PC-3 (cell line): Measurements from ENCODE around the gene MAPRE3. TPM values are rescaled to one million over a fixed set of nuclear protein-coding genes. Genes with fewer than 3 reads are reported as not detected.

ENCODE experiments used
- ATAC-seq: fragments of 200-7000 bp; cut with Tn5 transposase; 2 replicates; pipeline ENCODE4 v1.9.1; 2020; ENCODE audit warnings: mild to moderate bottlenecking, moderate library complexity
- BruUV-seq: library from RNA; stranded (reverse); fragments of 400-500 nt; replicated peaks from 2 replicates; lab custom pipeline; 2021; lab: Mats Ljungman, UMichigan
- CTCF ChIA-PET: fragments of 300-600 bp; sonication (Branson Sonifier 250); formaldehyde crosslinking; loops from one replicate; lab custom pipeline; 2022; ENCODE audit warnings: antibody characterized with exemption; lab: Charles Lee
- POLR2A ChIA-PET: fragments of 300-600 bp; sonication (Branson Sonifier 250); formaldehyde crosslinking; loops from one replicate; lab custom pipeline; 2022; ENCODE audit warnings: antibody characterized with exemption; ENCODE audit not compliant: unreplicated experiment; lab: Charles Lee
- DNase-seq: peaks from one replicate; pipeline ENCODE4 v3.0.0-alpha.2; 2015
- H2AFZ ChIP-seq: fragments of 300-600 bp; sonication (generic); 2 replicates; pipeline ENCODE4 v1.6.0; 2016; ENCODE audit warnings: antibody characterized with exemption, low read length
- H3F3A ChIP-seq: fragments of 300-600 bp; sonication (generic); one replicate; pipeline ENCODE4 v1.6.0; 2017; ENCODE audit warnings: antibody characterized with exemption, low read length, control low read depth, mild to moderate bottlenecking; ENCODE audit not compliant: unreplicated experiment
- H3K27ac ChIP-seq: fragments of 300-600 bp; sonication (generic); 2 replicates; pipeline ENCODE4 v1.5.1; 2016; ENCODE audit warnings: mild to moderate bottlenecking, low read length
- H3K27me3 ChIP-seq: fragments of 300-600 bp; sonication (generic); 2 replicates; pipeline ENCODE4 v1.6.1; 2016; ENCODE audit warnings: low read length, mixed read lengths
- H3K36me3 ChIP-seq: fragments of 300-600 bp; sonication (generic); 2 replicates; pipeline ENCODE4 v1.6.1; 2016; ENCODE audit warnings: low read depth, mixed run types, low read length, mixed read lengths
- H3K4me1 ChIP-seq: fragments of 300-600 bp; sonication (generic); 2 replicates; pipeline ENCODE4 v1.5.1; 2016; ENCODE audit warnings: low read length; ENCODE audit not compliant: insufficient read depth
- H3K4me2 ChIP-seq: fragments of 300-600 bp; sonication (generic); 2 replicates; pipeline ENCODE4 v1.6.0; 2016; ENCODE audit warnings: low read length
- H3K4me3 ChIP-seq: fragments of 300-600 bp; sonication (generic); 2 replicates; pipeline ENCODE4 v1.5.1; 2016; ENCODE audit warnings: mild to moderate bottlenecking, low read length, mixed read lengths
- H3K79me2 ChIP-seq: fragments of 300-600 bp; sonication (generic); 2 replicates; pipeline ENCODE4 v1.6.1; 2017; ENCODE audit warnings: low read length, mixed read lengths
- H3K9ac ChIP-seq: fragments of 300-600 bp; sonication (generic); 2 replicates; pipeline ENCODE4 v1.6.0; 2016; ENCODE audit warnings: mild to moderate bottlenecking, low read length
- H3K9me2 ChIP-seq: fragments of 300-600 bp; sonication (generic); replicated peaks from 2 replicates; pipeline ENCODE4 v1.6.1; 2016; ENCODE audit warnings: mixed run types, low read length, mixed read lengths
- H3K9me3 ChIP-seq: fragments of 300-600 bp; sonication (generic); 2 replicates; pipeline ENCODE4 v1.6.1; 2016; ENCODE audit warnings: low read length, mixed read lengths
- H4K20me1 ChIP-seq: fragments of 300-600 bp; sonication (generic); 2 replicates; pipeline ENCODE4 v1.6.1; 2016; ENCODE audit warnings: low read length, mixed read lengths
- EZH2 ChIP-seq: fragments of 300-600 bp; sonication (generic); IDR thresholded peaks from one replicate; pipeline ENCODE4 v1.6.1; 2017; ENCODE audit warnings: antibody characterized with exemption, mild to moderate bottlenecking, low read length; ENCODE audit not compliant: unreplicated experiment
- EZH2phosphoT487 ChIP-seq: fragments of 300-600 bp; sonication (generic); IDR thresholded peaks from 2 replicates; pipeline ENCODE4 v1.6.1; 2018; ENCODE audit warnings: mild to moderate bottlenecking, antibody characterized with exemption, low read length, borderline replicate concordance
- intact Hi-C: fragments of 100-400 bp; cut with micrococcal nuclease; formaldehyde crosslinking; loops from 2 replicates; pipeline ENCODE4 v1.9.0; 2023
- total RNA-seq: library from RNA; depleted of rRNA; stranded (reverse); fragments of >200 nt; gene quantifications from 2 replicates; pipeline ENCODE4 v1.2.3, GENCODE V29; 2014
- TF ChIP-seq, protein P1 (sequence below): fragments of 300-600 bp; sonication (generic); conservative IDR thresholded peaks from 2 replicates; pipeline ENCODE4 v1.5.1; 2017; ENCODE audit warnings: antibody characterized with exemption, low read depth, mild to moderate bottlenecking, low read length

The MAPRE3 gene
- total RNA-seq, 1 experiment from 2014 or later, result 11.9 TPM

DNA sequence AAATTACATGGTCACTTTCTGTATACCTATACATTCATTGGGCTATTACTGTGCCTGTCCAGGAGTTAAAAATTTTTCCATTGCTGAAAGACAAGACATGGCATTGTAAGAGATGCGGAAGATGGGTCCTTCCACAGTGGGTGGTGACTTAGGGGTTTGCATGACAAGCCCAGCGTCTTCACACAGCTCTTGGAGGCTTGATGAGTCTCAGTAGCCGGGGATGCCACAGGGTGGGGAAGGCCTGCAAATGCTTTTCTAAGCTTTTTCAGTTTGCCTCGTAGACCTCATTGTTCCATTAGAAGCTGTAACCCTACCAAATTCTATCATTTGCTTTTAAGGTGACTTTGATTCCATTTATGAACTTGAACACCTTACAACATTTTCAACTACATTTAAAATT is 18.1 kb upstream of the MAPRE3 start:
- Histone ChIP-seq H3K4me3 (no peak overlapping the region), H3K9me3 (no peaks in the 10 kb centered on the region), H2AFZ (no peak overlapping the region), H3K9ac (no peak overlapping the region), H3K27me3 (peaks cover 48% of the 10 kb centered on the region), H3K27ac (no peak overlapping the region), H4K20me1 (no peaks in the 10 kb centered on the region), H3K36me3 (no peaks in the 10 kb centered on the region), H3K9me2 (no peaks in the 10 kb centered on the region), H3K4me2 (no peak overlapping the region), H3F3A (no peaks in the 10 kb centered on the region), H3K4me1 (peaks cover 4% of the 10 kb centered on the region; the same call in 1 of the 2 replicates), H3K79me2 (no peaks in the 10 kb centered on the region)
- ChIA-PET POLR2A (no interaction called here), CTCF (no interaction called here)
- TF ChIP-seq, protein P1, sequence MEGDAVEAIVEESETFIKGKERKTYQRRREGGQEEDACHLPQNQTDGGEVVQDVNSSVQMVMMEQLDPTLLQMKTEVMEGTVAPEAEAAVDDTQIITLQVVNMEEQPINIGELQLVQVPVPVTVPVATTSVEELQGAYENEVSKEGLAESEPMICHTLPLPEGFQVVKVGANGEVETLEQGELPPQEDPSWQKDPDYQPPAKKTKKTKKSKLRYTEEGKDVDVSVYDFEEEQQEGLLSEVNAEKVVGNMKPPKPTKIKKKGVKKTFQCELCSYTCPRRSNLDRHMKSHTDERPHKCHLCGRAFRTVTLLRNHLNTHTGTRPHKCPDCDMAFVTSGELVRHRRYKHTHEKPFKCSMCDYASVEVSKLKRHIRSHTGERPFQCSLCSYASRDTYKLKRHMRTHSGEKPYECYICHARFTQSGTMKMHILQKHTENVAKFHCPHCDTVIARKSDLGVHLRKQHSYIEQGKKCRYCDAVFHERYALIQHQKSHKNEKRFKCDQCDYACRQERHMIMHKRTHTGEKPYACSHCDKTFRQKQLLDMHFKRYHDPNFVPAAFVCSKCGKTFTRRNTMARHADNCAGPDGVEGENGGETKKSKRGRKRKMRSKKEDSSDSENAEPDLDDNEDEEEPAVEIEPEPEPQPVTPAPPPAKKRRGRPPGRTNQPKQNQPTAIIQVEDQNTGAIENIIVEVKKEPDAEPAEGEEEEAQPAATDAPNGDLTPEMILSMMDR, result no peak
- TF ChIP-seq EZH2 (no peak), EZH2phosphoT487 (no peak)
- no peak for ATAC-seq
- intact Hi-C loops, result no loop called here
- no TSS peak for BruUV-seq
- no peak for DNase-seq

DNA sequence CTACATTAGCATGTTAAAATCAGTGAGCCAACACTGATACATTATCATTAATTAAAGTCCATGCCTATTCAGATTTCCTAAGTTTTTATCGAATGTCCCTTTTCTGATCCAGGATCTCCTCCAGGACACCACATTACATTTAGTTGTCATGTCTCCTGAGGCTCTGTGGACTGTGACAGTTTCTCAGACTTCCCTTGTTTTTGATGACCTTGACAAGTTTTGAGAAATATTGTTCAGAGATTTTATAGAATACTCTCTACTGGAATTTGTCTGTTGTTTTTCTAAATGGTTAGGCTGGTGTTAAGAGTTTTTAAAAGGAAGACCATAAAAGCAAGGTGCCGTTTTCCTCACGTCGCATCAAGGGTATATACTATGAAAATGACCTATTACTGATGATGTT is 16.3 kb upstream of the MAPRE3 start:
- ATAC-seq, result no peak
- H4K20me1 ChIP-seq, result no peaks in the 10 kb centered on the region
- BruUV-seq, result no TSS peak
- DNase-seq, result no peak
- no peak overlapping the region for H3K27ac ChIP-seq
- CTCF ChIA-PET, result interaction anchor here (0.6 to 0.7 kb wide), 2 partner anchors 127 to 133 kb away, joined by 3 to 4 read pairs; no protein-coding TSS in a partner anchor
- intact Hi-C loops, result no loop called here
- no peaks in the 10 kb centered on the region for H3K4me1 ChIP-seq
- no peaks in the 10 kb centered on the region for H3K9me3 ChIP-seq
- no peak overlapping the region for H3K9ac ChIP-seq
- H2AFZ ChIP-seq, result no peak overlapping the region
- POLR2A ChIA-PET, result no interaction called here
- no peaks in the 10 kb centered on the region for H3K9me2 ChIP-seq
- H3K4me2 ChIP-seq, result no peak overlapping the region
- H3F3A ChIP-seq, result no peaks in the 10 kb centered on the region
- no peaks in the 10 kb centered on the region for H3K36me3 ChIP-seq
- H3K27me3 ChIP-seq, result peaks cover 48% of the 10 kb centered on the region
- no peak overlapping the region for H3K4me3 ChIP-seq
- TF ChIP-seq, protein P1, result no peak
- no peak for TF ChIP-seq EZH2
- TF ChIP-seq EZH2phosphoT487, result no peak
- no peaks in the 10 kb centered on the region for H3K79me2 ChIP-seq

DNA sequence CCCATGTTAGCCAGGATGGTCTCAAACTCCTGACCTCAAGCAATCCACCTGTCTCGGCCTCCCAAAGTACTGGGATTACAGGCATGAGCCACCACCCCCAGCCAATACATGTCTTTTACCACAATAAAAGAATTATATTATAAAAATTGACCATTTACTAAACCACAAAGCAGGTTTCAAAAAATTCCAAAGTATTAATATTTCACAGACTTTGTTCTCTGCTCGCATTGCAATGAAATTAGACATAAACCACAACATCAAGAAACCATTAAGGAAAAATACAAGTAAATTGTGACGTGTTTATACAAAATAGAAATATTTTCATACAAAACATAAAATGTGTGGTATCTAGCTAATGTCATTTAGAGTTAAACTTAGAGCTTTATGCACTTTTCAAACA is 13.4 kb upstream of the MAPRE3 start:
- CTCF ChIA-PET, result no interaction called here

More for the DNA sequence above, 13.4 kb upstream of the MAPRE3 start:
- Histone ChIP-seq H3K9me2 (no peaks in the 10 kb centered on the region), H3K9ac (no peak overlapping the region), H3K36me3 (no peaks in the 10 kb centered on the region), H3K9me3 (no peaks in the 10 kb centered on the region), H3K27ac (no peak overlapping the region), H2AFZ (no peak overlapping the region), H3K4me2 (no peak overlapping the region), H3F3A (no peaks in the 10 kb centered on the region), H3K27me3 (peaks cover 35% of the 10 kb centered on the region), H4K20me1 (no peaks in the 10 kb centered on the region), H3K79me2 (no peaks in the 10 kb centered on the region), H3K4me1 (no peaks in the 10 kb centered on the region), H3K4me3 (no peak overlapping the region)
- no peak for DNase-seq
- intact Hi-C loops, result no loop called here
- TF ChIP-seq EZH2 (no peak), EZH2phosphoT487 (no peak)
- TF ChIP-seq, protein P1, result no peak
- POLR2A ChIA-PET, result no interaction called here
- no peak for ATAC-seq
- no TSS peak for BruUV-seq
